Endothelial cell of umbilical vein (primary cell): Measurements from ENCODE around the gene SBF1. TPM values are rescaled to one million over a fixed set of nuclear protein-coding genes. Genes with fewer than 3 reads are reported as not detected.

Experiments
- BruUV-seq: library from RNA; stranded (reverse); fragments of 400-500 nt; replicated peaks from 2 replicates; lab custom pipeline; 2021; lab: Mats Ljungman, UMichigan
- CTCF ChIA-PET: fragments of 300-600, 350-600 bp; sonication (Branson Sonifier 250); formaldehyde crosslinking; loops from one replicate; lab custom pipeline; 2021; ENCODE audit warnings: antibody characterized with exemption, inconsistent platforms; lab: Charles Lee
- POLR2A ChIA-PET: fragments of 300-600, 350-600 bp; sonication (Branson Sonifier 250); formaldehyde crosslinking; loops from one replicate; lab custom pipeline; 2021; ENCODE audit warnings: antibody characterized with exemption, inconsistent platforms; lab: Charles Lee
- DNase-seq: peaks from one replicate; pipeline ENCODE4 v3.0.0-alpha.2; 2011; ENCODE audit warnings: low read depth, low spot score
- FAIRE-seq: peaks from 2 replicates; lab custom pipeline; 2011; peaks lifted over from hg19 to GRCh38; lab: Jason Lieb, UNC
- H2AFZ ChIP-seq: 2 replicates; pipeline ENCODE4 v1.6.0; 2012; ENCODE audit warnings: low read depth, low read length, control low read depth, inconsistent platforms
- H3K27ac ChIP-seq: 2 replicates; pipeline ENCODE4 v1.5.1; 2011; ENCODE audit warnings: low read depth, mild to moderate bottlenecking, control low read depth, low read length, moderate library complexity; ENCODE audit not compliant: insufficient read depth
- H3K27me3 ChIP-seq, 2 experiments: 2 replicates each; pipeline versions ENCODE4 v1.6.0 to v1.6.1; 2011; ENCODE audit warnings: low read length in 2 of 2, mixed read lengths in 1 of 2; ENCODE audit not compliant: control insufficient read depth in 2 of 2, insufficient read depth in 2 of 2
- H3K36me3 ChIP-seq, 2 experiments: 2 replicates in 1 of 2; 3 replicates in 1 of 2; pipeline ENCODE4 v1.5.1; 2011; ENCODE audit warnings: low read length in 2 of 2, mild to moderate bottlenecking in 1 of 2, moderate library complexity in 1 of 2; ENCODE audit not compliant: control insufficient read depth in 2 of 2, insufficient read depth in 2 of 2; ENCODE audit errors: extremely low read depth in 1 of 2
- H3K4me1 ChIP-seq: 3 replicates; pipeline ENCODE4 v1.5.1; 2011; ENCODE audit warnings: mild to moderate bottlenecking, low read length; ENCODE audit not compliant: control insufficient read depth, insufficient read depth; ENCODE audit errors: extremely low read depth
- H3K4me2 ChIP-seq: 2 replicates; pipeline ENCODE4 v1.6.1; 2011; ENCODE audit warnings: low read length, control low read depth, mixed read lengths; ENCODE audit not compliant: insufficient read depth
- H3K4me3 ChIP-seq, 3 experiments: fragments of 200-600 bp in 1 of 3; sonication (generic), shearing (Covaris generic) in 1 of 3; replicated peaks in 1 of 3; 2 replicates each; pipeline ENCODE4 v1.5.1; 2011 to 2016; ENCODE audit warnings: control low read depth in 3 of 3, low read length in 3 of 3, mild to moderate bottlenecking in 2 of 3, inconsistent platforms in 1 of 3, low read depth in 1 of 3, moderate library complexity in 1 of 3; ENCODE audit not compliant: insufficient read depth in 1 of 3
- H3K79me2 ChIP-seq: 2 replicates; pipeline ENCODE4 v1.6.0; 2012; ENCODE audit warnings: low read length, inconsistent platforms; ENCODE audit not compliant: control insufficient read depth, insufficient read depth
- H3K9ac ChIP-seq: replicated peaks from 2 replicates; pipeline ENCODE3; 2011; ENCODE audit warnings: low read length, control low read depth; ENCODE audit not compliant: insufficient read depth; ENCODE audit errors: extremely low read depth
- H3K9me1 ChIP-seq: replicated peaks from 3 replicates; pipeline ENCODE4 v1.6.0; 2011; ENCODE audit warnings: mild to moderate bottlenecking, low read length; ENCODE audit not compliant: control insufficient read depth, insufficient read depth; ENCODE audit errors: extremely low read depth
- H3K9me3 ChIP-seq: replicated peaks from 2 replicates; pipeline ENCODE4 v1.5.1; 2012; ENCODE audit warnings: low read length, inconsistent platforms; ENCODE audit not compliant: control insufficient read depth, insufficient read depth
- H4K20me1 ChIP-seq: replicated peaks from 2 replicates; pipeline ENCODE3; 2011; ENCODE audit warnings: mild to moderate bottlenecking, low read length; ENCODE audit not compliant: control insufficient read depth, insufficient read depth; ENCODE audit errors: extremely low read depth
- CTCF ChIP-seq, 2 donors: IDR thresholded peaks; 1 replicate in 1 of 2; 2 replicates in 1 of 2; pipeline ENCODE4 v1.5.1; 2011; ENCODE audit warnings: low read length in 2 of 2, mild to moderate bottlenecking in 2 of 2, moderate library complexity in 2 of 2, control low read depth in 1 of 2, inconsistent platforms in 1 of 2, low read depth in 1 of 2; ENCODE audit not compliant: insufficient read depth in 1 of 2; ENCODE audit errors: extremely low read depth in 1 of 2
- EZH2 ChIP-seq: IDR thresholded peaks from 2 replicates; pipeline ENCODE4 v1.6.1; 2012; ENCODE audit warnings: borderline replicate concordance, low read depth, mild to moderate bottlenecking, moderate library complexity, low read length, inconsistent platforms; ENCODE audit not compliant: severe bottlenecking
- FOS ChIP-seq: IDR thresholded peaks from 2 replicates; pipeline ENCODE4 v1.6.1; 2011; ENCODE audit warnings: mild to moderate bottlenecking, low read length, moderate library complexity, borderline replicate concordance; ENCODE audit not compliant: insufficient read depth
- GATA2 ChIP-seq: IDR thresholded peaks from 2 replicates; pipeline ENCODE4 v1.7.0; 2011; ENCODE audit warnings: low read depth, mild to moderate bottlenecking, moderate library complexity, mixed read lengths, low read length; ENCODE audit not compliant: insufficient read length, insufficient read depth
- JUN ChIP-seq: IDR thresholded peaks from 2 replicates; pipeline ENCODE4 v1.6.1; 2011; ENCODE audit warnings: borderline replicate concordance, low read depth; ENCODE audit not compliant: insufficient read length, insufficient read depth
- MAX ChIP-seq: IDR thresholded peaks from 2 replicates; pipeline ENCODE4 v1.6.1; 2011; ENCODE audit not compliant: insufficient read depth, insufficient read length
- MYC ChIP-seq: IDR thresholded peaks from one replicate; pipeline ENCODE4 v1.6.1; 2011; ENCODE audit warnings: mild to moderate bottlenecking, low read depth, low read length
- POLR2A ChIP-seq: IDR thresholded peaks from 2 replicates; pipeline ENCODE4 v1.6.1; 2012; ENCODE audit warnings: low read depth, mild to moderate bottlenecking, control low read depth, low read length
- POLR2AphosphoS5 ChIP-seq: IDR thresholded peaks from 2 replicates; pipeline ENCODE4 v1.6.1; 2012; ENCODE audit warnings: low read depth, mild to moderate bottlenecking, control low read depth, low read length, moderate library complexity; ENCODE audit not compliant: insufficient read depth
- dilution Hi-C: fragments of 300-500 bp; cut with MboI; formaldehyde crosslinking; loops from one replicate; pipeline ENCODE4 v1.15.0; 2019; ENCODE audit warnings: low sequenced_read_pairs; ENCODE audit not compliant: extremely low pct_ligation_motif_present
- intact Hi-C: fragments of 100-400 bp; cut with micrococcal nuclease; formaldehyde crosslinking; loops from one replicate; pipeline ENCODE4 v1.10.0; 2022
- polyA plus RNA-seq, 4 experiments: library from polyadenylated mRNA; depleted of rRNA in 3 of 4; stranded (reverse) in 3 of 4; unstranded in 1 of 4; fragments of >200 nt; gene quantifications; 2 replicates each; pipeline versions ENCODE4 v1.2.1 to v1.2.3, GENCODE V29; 2011 to 2012; ENCODE audit warnings: missing spikeins in 1 of 4
- total RNA-seq: library from RNA; stranded (reverse); gene quantifications from 2 replicates; pipeline ENCODE4 v1.2.3, GENCODE V29; 2021

SBF1 gene
- total and polyA plus RNA-seq, 2 donors (not counting 3 experiments of a cell fraction or from before 2014, with no cell fraction given): 36.3 to 68.6 TPM

GRCh38 chr22:50518606-50519005 lies 43.8 kb upstream of the SBF1 start:
- no peak for DNase-seq
- POLR2A ChIA-PET: no interaction called here
- dilution Hi-C loops: no loop called here

More at GRCh38 chr22:50518606-50519005, 43.8 kb upstream of the SBF1 start:
- H3K9me3 ChIP-seq: no peaks in the 10 kb centered on the region
- H3K4me2 ChIP-seq: no peak overlapping the region
- no peak overlapping the region for H2AFZ ChIP-seq
- H3K27me3 ChIP-seq: no peaks in the 10 kb centered on the region
- H4K20me1 ChIP-seq: no peaks in the 10 kb centered on the region
- no peak overlapping the region for H3K27ac ChIP-seq
- BruUV-seq: no TSS peak
- peaks cover 3% of the 10 kb centered on the region for H3K4me1 ChIP-seq
- TF ChIP-seq EZH2: no peak
- TF ChIP-seq MYC: no peak
- TF ChIP-seq JUN: no peak
- no peak for TF ChIP-seq FOS
- TF ChIP-seq CTCF (IDR thresholded peaks at IDR 0.05; ENCODE audit: extremely low read depth in 1 of 2, insufficient read depth in 1 of 2, low read depth in 1 of 2, low read length in 2 of 2): no peak
- TF ChIP-seq POLR2A: no peak
- TF ChIP-seq MAX: no peak
- TF ChIP-seq GATA2: no peak
- no peak for TF ChIP-seq POLR2AphosphoS5
- intact Hi-C loops: no loop called here
- H3K36me3 ChIP-seq: peaks cover 0 to 24% of the 10 kb centered on the region in 2 experiments
- no peak for FAIRE-seq
- peaks cover 7% of the 10 kb centered on the region for H3K79me2 ChIP-seq
- CTCF ChIA-PET: no interaction called here
- H3K9ac ChIP-seq: no peak overlapping the region
- no peaks in the 10 kb centered on the region for H3K9me1 ChIP-seq
- no peak overlapping the region for H3K4me3 ChIP-seq
